Activated CD4-positive, CD25-positive, alpha-beta regulatory T cell treated with anti-CD3 and anti-CD28 coated beads, Interleukin-2, amount 50 U/mL, for 72 hours (primary cell): ENCODE results near the gene B3GNT5.

Source experiments
- DNase-seq: peaks from one replicate; pipeline ENCODE4 v3.0.0; 2021

The B3GNT5 gene

GRCh38 chr3:183230826-183231225, 22.2 kb upstream of the B3GNT5 start:
- DNase-seq = no peak

DNA sequence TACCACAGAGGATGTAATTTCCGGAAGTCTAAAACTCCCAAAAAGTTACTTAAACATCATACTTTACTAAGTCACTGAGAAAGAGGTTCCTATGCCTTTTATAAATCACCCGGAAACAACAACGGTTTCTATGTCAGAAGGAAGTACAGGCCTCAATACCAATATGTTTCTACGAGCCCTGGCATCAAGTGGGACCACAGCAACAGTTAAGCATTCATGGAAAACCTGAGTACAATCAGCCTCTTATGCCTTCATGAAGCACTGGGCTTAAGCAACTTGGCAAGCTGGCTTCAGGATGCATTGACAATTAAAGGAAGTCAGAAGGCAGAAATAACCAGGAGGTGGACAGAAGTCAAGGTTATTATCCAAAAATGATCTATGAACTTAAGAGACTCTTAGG, 19.1 kb upstream of the B3GNT5 start:
- DNase-seq = no peak

DNA sequence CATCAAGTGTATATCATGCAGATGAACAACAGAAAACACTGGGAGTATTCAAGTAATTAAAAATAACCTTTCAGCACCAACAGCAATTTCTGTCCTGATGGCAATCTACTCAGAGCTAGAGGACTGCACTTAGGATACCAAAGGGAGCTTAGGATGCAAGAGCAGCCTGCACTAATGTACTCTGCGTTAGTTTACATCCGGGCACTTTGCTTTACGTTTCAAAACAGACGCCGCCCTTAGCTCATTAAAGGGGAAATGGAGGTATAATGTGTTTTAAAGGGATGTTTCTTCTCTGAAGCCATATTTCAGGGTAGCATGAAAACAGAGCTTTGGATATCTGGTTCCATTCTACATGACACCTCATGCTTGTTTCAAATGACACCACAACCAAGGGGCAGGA, 14.0 kb upstream of the B3GNT5 start:
- DNase-seq = no peak

- no peak for DNase-seq
These were observed 10.6 kb upstream of the B3GNT5 start for GRCh38 chr3:183242431-183242830.

- DNase-seq = no peak
These were observed 8.8 kb upstream of the B3GNT5 start for GRCh38 chr3:183244219-183244618.

GRCh38 chr3:183244981-183245476, 8.0 kb upstream of the B3GNT5 start:
- DNase-seq = no peak

- DNase-seq = no peak
These were observed 6.0 kb upstream of the B3GNT5 start for GRCh38 chr3:183247011-183247589.

GRCh38 chr3:183249006-183249718, 3.9 kb upstream of the B3GNT5 start:
- no peak for DNase-seq

- no peak for DNase-seq
These were observed 803 bp upstream of the B3GNT5 start for GRCh38 chr3:183252118-183252782.

DNA sequence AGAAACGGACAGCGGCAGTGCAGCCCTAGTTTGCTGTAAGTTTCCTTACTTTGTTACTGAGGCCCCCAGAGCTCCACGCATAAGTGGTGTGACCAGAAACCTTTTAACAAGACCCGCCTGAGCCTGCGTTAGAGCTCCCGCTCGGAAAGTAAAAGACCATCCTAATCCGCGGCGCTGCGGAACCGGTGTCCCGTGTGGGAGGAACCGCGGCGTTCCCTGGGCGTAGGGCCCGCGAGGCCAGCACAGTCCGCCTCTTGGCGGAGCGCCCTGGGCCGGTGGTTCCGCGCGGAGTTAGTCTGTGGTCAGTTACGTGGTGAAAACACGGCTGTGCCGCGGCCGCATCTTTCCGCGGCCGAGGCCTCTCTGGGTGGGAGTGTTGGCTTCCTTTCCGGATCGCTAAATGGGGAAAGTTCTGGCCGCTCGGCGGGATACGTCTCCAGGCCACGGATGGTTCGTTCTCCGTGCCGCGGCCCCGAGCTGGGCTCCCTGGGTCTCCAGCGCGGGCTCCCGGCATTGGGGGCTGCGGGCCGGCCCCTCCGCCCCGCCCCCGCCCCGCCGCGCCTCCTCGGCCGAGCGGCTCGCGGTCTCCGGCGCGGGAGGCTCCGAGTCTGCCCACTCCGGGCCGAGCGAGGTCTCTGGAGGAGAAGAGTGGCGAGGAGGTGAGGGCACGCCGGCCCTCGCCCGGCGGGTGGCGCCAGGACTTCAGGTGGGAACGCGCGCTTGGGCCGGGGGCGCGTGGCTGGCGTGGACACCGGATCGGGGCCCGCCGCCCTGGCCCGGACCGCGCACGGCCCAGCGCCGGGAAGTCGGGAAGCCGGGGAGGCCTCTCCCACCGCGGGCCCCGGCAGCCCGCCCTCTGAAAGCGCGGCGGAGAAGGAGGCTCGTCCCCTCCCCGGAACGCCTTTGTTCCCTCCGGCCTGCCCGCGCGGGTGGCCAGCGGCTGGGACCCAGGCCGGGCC, 754 bp downstream of the B3GNT5 start:
- peak; percentile 42 for DNase-seq

- DNase-seq = no peak
These were observed 1.7 kb downstream of the B3GNT5 start for GRCh38 chr3:183254487-183255347.

- no peak for DNase-seq
These were observed 2.3 kb downstream of the B3GNT5 start for GRCh38 chr3:183255348-183255730.

DNA sequence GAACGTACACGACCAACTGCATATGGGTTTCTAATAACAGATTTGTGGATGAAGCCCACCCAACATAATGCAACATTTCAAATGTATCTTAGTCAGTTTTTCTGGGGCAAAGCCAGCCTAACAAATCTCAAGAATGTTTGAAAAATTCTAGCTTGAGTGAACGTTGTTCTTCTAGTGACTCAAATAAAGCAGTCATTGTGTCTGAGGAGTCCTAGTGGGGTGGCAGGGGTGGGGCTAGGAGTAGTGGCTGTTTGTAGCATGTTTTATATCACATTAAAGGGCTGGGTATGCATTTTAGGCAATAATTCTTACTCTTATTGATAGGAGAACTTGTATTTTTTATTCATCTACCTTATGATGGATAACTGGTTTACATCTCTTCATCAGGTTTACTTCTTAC, 6.0 kb downstream of the B3GNT5 start:
- DNase-seq = no peak

- DNase-seq = no peak
These were observed 6.6 kb downstream of the B3GNT5 start for GRCh38 chr3:183259621-183260020.

GRCh38 chr3:183260167-183260904, 7.3 kb downstream of the B3GNT5 start:
- DNase-seq = no peak

DNA sequence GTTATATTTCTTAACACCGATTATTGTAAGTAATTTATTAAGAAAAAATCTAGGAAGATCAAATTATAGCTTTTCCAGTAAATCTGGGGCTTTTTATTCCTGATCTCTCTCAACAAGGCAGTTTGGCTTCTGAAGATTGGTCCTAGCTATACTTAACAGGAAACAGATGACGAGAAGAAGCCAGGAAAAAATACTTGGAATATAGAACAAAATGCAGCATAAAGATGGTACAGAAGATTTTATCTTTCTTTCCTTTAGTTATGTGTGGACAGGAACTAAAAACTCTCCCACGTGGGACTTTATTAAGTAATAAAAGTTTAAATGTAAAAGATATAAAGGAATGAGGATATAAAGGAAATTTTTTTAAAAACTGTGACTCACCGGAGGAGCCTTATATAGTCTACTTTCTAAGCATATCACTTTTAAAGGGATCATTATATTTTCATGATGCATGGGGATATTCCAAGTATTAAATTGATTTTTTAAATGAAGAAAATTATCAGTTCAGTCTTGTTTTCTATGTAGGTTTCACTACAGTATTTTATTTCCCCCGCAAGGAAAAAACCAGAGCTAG, 8.2 kb downstream of the B3GNT5 start:
- no peak for DNase-seq

DNA sequence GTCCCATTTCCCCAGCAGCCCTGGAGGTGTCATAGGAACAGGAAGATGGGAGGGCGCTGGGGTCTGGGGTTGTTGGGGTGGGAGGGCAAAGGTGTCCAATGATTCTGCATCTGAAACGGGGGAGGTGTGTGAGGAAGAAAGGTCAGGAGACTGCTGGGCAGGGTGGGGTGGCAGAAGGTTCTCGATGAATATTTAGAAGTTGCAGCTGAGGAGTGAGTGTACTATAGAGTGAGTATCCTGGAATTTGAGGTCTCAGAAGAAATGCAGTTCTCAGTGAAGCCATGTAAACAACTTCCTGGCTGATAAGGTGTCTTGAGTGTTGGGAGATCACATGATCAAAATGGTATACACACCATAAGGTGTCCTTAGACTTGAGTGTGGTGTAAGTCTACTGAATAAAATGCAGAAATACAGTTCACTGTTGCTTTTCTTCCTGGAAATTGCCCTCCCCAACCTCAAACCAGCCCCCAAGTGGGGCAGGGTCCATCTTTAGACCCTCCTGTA, 9.9 kb downstream of the B3GNT5 start:
- DNase-seq = no peak

DNA sequence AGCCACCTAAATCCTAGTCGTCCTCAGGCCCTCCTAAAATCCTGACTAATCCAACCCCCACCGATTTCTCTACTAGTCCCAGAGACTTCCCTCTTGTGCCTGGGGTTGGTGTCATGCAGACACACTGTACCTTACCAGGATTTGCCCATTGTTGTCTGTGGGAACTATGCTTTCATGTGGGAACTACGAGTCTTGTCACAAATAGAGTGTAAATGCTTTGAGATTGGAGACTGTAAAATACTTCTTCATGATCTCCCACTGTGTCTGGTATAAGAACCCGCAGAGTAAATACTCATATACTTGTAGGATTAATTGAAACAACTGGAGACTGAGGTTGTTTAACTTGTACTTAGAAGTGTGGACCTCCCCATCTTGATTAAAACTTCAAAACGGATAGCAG, 11.2 kb downstream of the B3GNT5 start:
- DNase-seq = no peak

- no peak for DNase-seq
These were observed 12.1 kb downstream of the B3GNT5 start for GRCh38 chr3:183265157-183265642.

- no peak for DNase-seq
These were observed 12.9 kb downstream of the B3GNT5 start for GRCh38 chr3:183265834-183266417.
